Astrocyte (in vitro differentiated cells and primary cell): Measurements from ENCODE around the gene TACR2. TPM values are rescaled to one million over a fixed set of nuclear protein-coding genes. Genes with fewer than 3 reads are reported as not detected.

ENCODE experiments used
- DNase-seq: peaks from one replicate; pipeline ENCODE4 v3.0.0-alpha.2; 2010; ENCODE audit warnings: low read depth
- FAIRE-seq: peaks from 2 replicates; lab custom pipeline; 2011; peaks lifted over from hg19 to GRCh38; lab: Jason Lieb, UNC
- H2AFZ ChIP-seq: 2 replicates; pipeline ENCODE4 v1.6.0; 2012; ENCODE audit warnings: low read depth, low read length, inconsistent platforms
- H3K27ac ChIP-seq: 2 replicates; pipeline ENCODE4 v1.5.1; 2011; ENCODE audit warnings: low read depth, low read length, inconsistent platforms
- H3K27me3 ChIP-seq: 2 replicates; pipeline ENCODE4 v1.6.0; 2011; ENCODE audit warnings: low read length, inconsistent platforms; ENCODE audit not compliant: insufficient read depth
- H3K36me3 ChIP-seq: 2 replicates; pipeline ENCODE4 v1.5.1; 2011; ENCODE audit warnings: low read length, inconsistent platforms; ENCODE audit not compliant: insufficient read depth
- H3K4me1 ChIP-seq: 2 replicates; pipeline ENCODE4 v1.5.1; 2011; ENCODE audit warnings: low read length, inconsistent platforms; ENCODE audit not compliant: insufficient read depth
- H3K4me2 ChIP-seq: 2 replicates; pipeline ENCODE4 v1.6.0; 2012; ENCODE audit warnings: low read length, inconsistent platforms
- H3K4me3 ChIP-seq: 2 replicates; pipeline ENCODE4 v1.5.1; 2011; ENCODE audit warnings: low read depth, mild to moderate bottlenecking, low read length, inconsistent platforms; ENCODE audit not compliant: insufficient read depth
- H3K79me2 ChIP-seq: 2 replicates; pipeline ENCODE4 v1.6.0; 2012; ENCODE audit warnings: mild to moderate bottlenecking, low read length, inconsistent platforms; ENCODE audit not compliant: insufficient read depth
- H3K9ac ChIP-seq: 2 replicates; pipeline ENCODE4 v1.6.0; 2012; ENCODE audit warnings: mild to moderate bottlenecking, low read length, inconsistent platforms
- H3K9me3 ChIP-seq: 2 replicates; pipeline ENCODE4 v1.5.1; 2012; ENCODE audit warnings: low read depth, mild to moderate bottlenecking, low read length, inconsistent platforms; ENCODE audit not compliant: insufficient read depth
- H4K20me1 ChIP-seq: 2 replicates; pipeline ENCODE4 v1.6.0; 2012; ENCODE audit warnings: low read length, inconsistent platforms; ENCODE audit not compliant: insufficient read depth
- H3K27ac Mint-ChIP-seq: one replicate; pipeline ENCODE4 v1.8.0; 2021; ENCODE audit warnings: mild to moderate bottlenecking, mixed read lengths; ENCODE audit not compliant: unreplicated experiment
- H3K27me3 Mint-ChIP-seq: one replicate; pipeline ENCODE4 v1.8.0; 2021; ENCODE audit warnings: low read depth, mixed read lengths; ENCODE audit not compliant: unreplicated experiment
- H3K36me3 Mint-ChIP-seq: one replicate; pipeline ENCODE4 v1.8.0; 2021; ENCODE audit warnings: low read depth, mixed read lengths; ENCODE audit not compliant: unreplicated experiment
- H3K4me1 Mint-ChIP-seq: one replicate; pipeline ENCODE4 v1.8.0; 2021; ENCODE audit warnings: low read depth, mixed read lengths; ENCODE audit not compliant: unreplicated experiment
- H3K4me3 Mint-ChIP-seq: one replicate; pipeline ENCODE4 v1.8.0; 2021; ENCODE audit warnings: mild to moderate bottlenecking, moderate library complexity, mixed read lengths; ENCODE audit not compliant: unreplicated experiment
- H3K9me3 Mint-ChIP-seq: one replicate; pipeline ENCODE4 v1.8.0; 2021; ENCODE audit warnings: mild to moderate bottlenecking, mixed read lengths; ENCODE audit not compliant: unreplicated experiment
- EZH2 ChIP-seq: IDR thresholded peaks from 2 replicates; pipeline ENCODE4 v1.6.1; 2012; ENCODE audit warnings: mild to moderate bottlenecking, low read length, inconsistent platforms; ENCODE audit not compliant: insufficient read depth
- total RNA-seq: library from RNA; stranded (reverse); gene quantifications from 2 replicates; pipeline ENCODE4 v1.2.1, GENCODE V29; 2021
- TF ChIP-seq, protein P1 (sequence below): IDR thresholded peaks from 2 replicates; pipeline ENCODE4 v1.5.1; 2011; ENCODE audit warnings: low read depth, mild to moderate bottlenecking, inconsistent platforms, low read length, moderate library complexity; ENCODE audit not compliant: insufficient read depth

The TACR2 gene
- total RNA-seq, 1 donor from 2014 or later: not detected

DNA sequence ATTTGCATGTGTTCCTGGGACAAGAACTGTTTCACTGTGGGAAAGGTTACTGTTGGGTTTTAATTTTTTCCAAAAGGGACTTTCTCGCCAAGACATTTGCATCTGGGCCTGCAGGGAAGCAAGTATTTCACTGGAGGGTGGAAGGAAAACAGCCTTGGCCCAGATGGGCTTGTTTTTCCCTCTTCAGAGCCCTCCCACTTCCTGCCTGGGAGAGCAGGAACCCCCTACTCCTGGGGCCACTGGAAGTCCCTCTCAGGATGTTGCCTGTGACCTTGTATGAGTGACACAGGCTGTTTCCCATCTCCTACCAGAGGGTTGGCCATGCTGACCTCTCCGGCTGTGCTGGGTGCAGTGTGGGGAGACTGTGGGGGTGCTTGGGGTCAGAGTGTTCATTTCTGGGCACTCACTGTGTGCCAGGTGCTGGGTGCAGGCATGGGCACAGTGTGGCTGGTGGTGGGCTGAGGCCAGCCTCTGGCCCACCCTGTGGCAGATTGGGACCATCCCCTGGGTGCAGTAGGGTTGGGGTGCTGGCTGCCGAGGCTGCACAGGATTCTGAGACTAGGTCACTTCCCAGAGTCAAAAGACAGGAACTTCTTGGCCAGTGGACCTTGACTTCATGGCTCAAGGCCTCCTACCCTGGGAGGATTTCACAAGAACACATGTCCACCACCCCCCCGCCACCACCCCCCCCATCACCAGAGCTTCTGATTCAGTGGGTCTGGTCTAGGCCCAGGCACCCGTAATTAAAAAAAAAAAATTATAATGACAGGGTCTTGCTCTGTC, 44.7 kb upstream of the TACR2 start:
- no peaks in the 10 kb centered on the region for H3K9me3 ChIP-seq
- no peak overlapping the region for H3K27ac ChIP-seq
- H3K4me3 ChIP-seq: no peak overlapping the region
- no peaks in the 10 kb centered on the region for H3K79me2 ChIP-seq
- H3K27me3 ChIP-seq: no peaks in the 10 kb centered on the region
- no peaks in the 10 kb centered on the region for H3K36me3 ChIP-seq
- FAIRE-seq (no peak), DNase-seq (no peak)
- peaks cover 40% of the 10 kb centered on the region for H3K4me1 Mint-ChIP-seq
- no peak for TF ChIP-seq EZH2
- TF ChIP-seq, protein P1, sequence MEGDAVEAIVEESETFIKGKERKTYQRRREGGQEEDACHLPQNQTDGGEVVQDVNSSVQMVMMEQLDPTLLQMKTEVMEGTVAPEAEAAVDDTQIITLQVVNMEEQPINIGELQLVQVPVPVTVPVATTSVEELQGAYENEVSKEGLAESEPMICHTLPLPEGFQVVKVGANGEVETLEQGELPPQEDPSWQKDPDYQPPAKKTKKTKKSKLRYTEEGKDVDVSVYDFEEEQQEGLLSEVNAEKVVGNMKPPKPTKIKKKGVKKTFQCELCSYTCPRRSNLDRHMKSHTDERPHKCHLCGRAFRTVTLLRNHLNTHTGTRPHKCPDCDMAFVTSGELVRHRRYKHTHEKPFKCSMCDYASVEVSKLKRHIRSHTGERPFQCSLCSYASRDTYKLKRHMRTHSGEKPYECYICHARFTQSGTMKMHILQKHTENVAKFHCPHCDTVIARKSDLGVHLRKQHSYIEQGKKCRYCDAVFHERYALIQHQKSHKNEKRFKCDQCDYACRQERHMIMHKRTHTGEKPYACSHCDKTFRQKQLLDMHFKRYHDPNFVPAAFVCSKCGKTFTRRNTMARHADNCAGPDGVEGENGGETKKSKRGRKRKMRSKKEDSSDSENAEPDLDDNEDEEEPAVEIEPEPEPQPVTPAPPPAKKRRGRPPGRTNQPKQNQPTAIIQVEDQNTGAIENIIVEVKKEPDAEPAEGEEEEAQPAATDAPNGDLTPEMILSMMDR: no peak
- H3K4me2 ChIP-seq: no peak overlapping the region
- no peaks in the 10 kb centered on the region for H3K27me3 Mint-ChIP-seq
- H3K9ac ChIP-seq: no peak overlapping the region
- H3K27ac Mint-ChIP-seq: no peak overlapping the region
- H2AFZ ChIP-seq: no peak overlapping the region
- no peak overlapping the region for H3K4me3 Mint-ChIP-seq
- no peaks in the 10 kb centered on the region for H3K36me3 Mint-ChIP-seq
- no peaks in the 10 kb centered on the region for H4K20me1 ChIP-seq
- H3K4me1 ChIP-seq: no peaks in the 10 kb centered on the region
- H3K9me3 Mint-ChIP-seq: no peaks in the 10 kb centered on the region

DNA sequence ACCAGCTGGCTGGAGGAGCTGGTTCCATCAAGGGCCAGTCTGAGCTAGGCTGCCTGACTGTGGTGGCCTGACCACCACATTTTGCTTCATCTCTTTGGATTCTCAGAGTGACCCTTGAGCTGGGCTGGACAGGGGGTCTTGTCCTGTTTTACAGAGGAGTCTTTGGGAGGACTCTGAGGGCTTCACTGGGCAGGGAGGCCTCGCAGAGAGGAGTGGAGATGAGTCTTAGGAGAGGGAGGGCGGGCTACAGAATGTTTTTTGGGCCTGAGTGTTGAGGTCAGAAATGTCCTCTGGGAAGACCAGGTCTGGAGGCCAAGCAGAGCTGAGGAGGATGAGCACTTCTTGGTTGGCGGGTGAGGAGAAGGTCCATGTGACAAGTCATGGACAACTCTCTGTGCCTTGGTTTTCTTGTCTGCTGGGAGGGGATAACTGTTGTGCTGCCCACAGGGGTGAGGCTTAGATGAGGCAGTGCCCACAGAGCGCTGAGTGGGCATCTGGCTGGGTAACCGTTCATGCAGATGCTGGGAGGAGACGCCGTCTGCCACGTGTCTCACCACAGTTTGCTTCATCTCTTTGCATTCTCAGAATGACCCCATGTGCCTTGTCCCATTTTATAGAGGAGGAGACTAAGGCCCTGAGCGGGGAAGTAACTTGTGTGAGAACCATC, 44.0 kb upstream of the TACR2 start:
- no peaks in the 10 kb centered on the region for H3K4me1 ChIP-seq
- no peak for DNase-seq
- no peak overlapping the region for H3K4me3 Mint-ChIP-seq

More for the DNA sequence above, 44.0 kb upstream of the TACR2 start:
- no peak overlapping the region for H3K27ac ChIP-seq
- H3K79me2 ChIP-seq: no peaks in the 10 kb centered on the region
- Mint-ChIP-seq H3K4me1 (peaks cover 38% of the 10 kb centered on the region), H3K27me3 (no peaks in the 10 kb centered on the region), H3K9me3 (no peaks in the 10 kb centered on the region), H3K36me3 (no peaks in the 10 kb centered on the region), H3K27ac (no peak overlapping the region)
- no peaks in the 10 kb centered on the region for H3K27me3 ChIP-seq
- no peak overlapping the region for H3K4me2 ChIP-seq
- H3K4me3 ChIP-seq: no peak overlapping the region
- no peaks in the 10 kb centered on the region for H3K36me3 ChIP-seq
- TF ChIP-seq, protein P1: no peak
- no peak for TF ChIP-seq EZH2
- H3K9ac ChIP-seq: no peak overlapping the region
- FAIRE-seq: no peak
- no peak overlapping the region for H2AFZ ChIP-seq
- no peaks in the 10 kb centered on the region for H4K20me1 ChIP-seq
- H3K9me3 ChIP-seq: no peaks in the 10 kb centered on the region
